HG03457 (cell line): Measurements from ENCODE around the gene GOT1.

Source experiments
- ATAC-seq: cut with Tn5 transposase; IDR thresholded peaks from one replicate; pipeline ENCODE4 v1.9.1; 2021; ENCODE audit warnings: moderate number of reproducible peaks; ENCODE audit not compliant: unreplicated experiment

GOT1 gene

DNA sequence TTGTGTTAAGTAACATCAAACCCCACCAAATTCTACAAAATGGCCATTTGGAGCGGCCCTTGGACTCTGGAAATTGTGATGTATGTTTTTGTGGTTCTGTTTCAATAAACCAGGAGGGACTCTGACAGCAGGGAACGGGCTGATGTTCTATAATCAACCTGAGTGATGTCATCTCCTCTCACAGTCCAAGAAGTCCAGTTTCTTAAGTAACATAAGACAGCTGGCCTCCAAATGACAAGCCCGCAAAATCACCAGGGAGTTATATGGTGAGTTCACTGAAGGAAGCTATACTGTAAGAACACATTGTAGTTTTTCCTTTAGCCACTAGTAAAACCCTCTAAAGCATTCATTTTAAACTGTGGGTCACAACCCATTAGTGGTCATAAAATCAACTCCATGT is 34.0 kb downstream of the GOT1 start:
- no peak for ATAC-seq

DNA sequence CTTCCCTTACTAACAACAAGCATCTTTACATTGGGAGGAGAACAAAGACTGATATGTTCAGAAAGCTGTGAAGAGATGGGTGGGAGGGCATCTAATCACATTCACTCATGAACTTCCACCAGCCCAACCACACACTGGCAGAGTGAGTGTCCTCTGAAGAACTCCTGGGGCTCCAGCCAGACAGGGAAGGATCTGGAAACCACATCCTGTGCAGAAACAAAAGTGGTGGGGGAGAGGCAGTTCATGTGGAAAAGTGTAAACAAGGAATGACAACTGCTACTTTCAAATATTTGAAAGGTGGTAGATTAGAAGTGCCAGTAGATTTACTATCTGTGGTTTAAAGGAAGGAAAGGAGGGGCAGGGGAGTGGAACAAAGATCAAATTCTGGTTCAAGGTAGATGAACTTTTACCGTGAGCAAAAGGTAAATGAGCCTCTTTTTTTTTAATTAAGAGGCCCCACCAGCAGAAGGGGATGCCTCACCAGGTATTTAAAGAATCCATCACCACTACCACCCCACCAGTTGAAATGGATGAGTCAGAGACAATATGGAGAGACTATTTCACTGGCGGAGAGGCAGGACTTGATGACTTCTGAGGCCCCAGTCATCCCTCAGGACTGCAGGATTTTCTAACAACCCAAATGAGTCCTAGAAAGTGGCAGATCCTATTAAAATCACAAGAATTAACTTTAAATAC is 34.5 kb downstream of the GOT1 start:
- ATAC-seq: no peak

DNA sequence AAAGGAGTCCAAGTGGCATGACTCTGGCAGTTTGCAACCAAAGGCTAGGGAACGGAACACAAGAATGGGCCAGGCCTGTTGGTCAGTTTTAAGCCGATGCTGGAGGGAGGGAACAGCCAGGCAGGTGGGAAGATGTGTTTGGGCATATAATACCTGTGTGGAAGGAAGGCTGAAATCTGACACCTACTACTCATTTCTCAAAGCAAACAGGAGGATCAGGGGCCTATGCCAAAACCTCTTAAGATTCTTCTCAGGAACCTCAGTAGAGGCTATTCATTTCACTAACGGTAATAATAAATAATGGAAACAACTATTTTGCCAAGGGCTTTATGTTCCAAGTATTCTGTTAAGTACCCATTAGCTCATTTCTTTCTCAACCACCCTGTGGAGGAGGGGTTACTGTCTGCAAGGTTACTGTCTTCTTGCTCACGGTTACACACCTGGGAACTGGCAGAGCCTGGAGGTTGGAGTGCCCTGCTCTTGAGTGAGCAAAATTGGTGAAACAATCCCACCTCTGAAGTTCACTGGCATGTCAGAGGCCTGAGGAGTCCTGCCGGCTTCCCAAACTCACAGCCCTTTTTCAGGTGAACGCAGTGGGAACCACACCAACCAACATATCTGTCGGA is 35.5 kb downstream of the GOT1 start:
- ATAC-seq: no peak

DNA sequence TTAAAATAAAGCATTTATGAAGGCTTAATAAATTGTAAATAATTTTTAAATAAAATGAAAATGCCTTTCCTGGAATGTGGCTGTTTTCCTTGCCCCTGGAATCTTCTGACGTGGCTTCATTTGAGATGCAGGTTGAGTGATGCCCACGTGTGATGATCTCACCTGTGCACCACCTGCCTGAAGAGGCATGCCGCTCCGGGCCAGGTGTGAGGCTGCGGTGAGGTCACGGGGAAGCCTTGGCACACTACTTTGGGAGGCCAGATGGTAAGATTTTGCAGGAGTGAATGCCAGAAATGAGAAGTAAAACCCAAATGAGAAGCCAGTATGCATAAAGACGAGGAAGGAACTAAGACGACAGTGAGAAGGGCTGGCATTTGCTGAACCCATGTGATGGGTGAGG is 36.2 kb downstream of the GOT1 start:
- ATAC-seq: no peak

DNA sequence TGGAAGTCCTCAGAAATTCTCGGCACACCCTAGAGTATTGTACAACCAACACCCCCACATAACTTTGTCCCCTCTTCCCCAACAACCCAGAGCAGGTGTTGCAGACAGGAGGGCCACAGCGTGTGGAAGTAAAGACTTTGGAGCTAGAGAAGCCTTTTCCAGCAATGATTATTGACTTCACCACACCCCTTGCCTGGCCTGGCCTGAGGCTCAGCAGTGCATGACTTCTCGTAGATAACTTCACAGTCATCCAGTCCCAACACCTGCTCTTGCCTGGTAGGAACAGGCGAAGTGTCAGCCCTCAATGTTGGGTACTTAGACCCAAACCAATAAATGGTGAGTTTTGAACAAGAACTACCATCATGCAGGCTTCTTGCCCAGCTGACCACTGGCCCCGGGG is 36.7 kb downstream of the GOT1 start:
- no peak for ATAC-seq

DNA sequence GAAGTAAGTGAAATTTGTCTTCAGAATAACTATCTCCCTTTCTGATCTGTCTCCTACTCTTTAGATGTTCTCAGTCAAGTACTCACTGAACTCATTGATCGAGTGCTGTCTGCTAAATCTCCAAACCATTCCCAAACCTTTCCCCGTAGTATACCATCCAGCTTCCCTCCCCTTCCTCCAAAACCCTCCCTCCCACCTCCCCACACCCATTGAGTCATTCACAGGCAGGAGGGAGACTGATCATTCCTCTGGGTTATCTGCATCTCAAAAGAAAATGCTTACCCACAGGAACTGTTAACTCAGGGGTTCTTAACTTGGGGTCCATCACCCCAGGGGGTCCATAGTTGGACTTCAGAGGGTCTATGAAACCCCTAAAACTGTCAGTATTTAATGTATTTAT is 37.4 kb downstream of the GOT1 start:
- no peak for ATAC-seq

DNA sequence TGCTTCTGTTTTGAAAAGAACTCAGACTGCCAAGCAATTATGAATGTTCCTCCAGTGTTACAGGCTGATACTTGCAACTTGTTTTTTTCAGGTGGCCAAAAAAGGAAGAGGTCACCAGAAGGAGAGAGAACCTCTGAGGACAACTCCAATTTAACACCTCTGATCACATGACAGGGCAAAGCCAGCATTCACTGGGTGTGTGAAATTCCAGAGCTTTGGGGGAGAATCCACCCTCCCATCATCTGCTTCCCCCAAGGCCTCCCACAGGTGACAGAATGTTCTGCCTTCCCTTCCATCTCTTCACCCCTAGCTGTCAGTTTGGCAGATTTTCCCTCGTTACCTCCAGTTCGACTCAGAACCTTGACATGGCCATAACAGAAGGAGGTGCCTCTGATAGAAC is 39.1 kb downstream of the GOT1 start:
- ATAC-seq: no peak

DNA sequence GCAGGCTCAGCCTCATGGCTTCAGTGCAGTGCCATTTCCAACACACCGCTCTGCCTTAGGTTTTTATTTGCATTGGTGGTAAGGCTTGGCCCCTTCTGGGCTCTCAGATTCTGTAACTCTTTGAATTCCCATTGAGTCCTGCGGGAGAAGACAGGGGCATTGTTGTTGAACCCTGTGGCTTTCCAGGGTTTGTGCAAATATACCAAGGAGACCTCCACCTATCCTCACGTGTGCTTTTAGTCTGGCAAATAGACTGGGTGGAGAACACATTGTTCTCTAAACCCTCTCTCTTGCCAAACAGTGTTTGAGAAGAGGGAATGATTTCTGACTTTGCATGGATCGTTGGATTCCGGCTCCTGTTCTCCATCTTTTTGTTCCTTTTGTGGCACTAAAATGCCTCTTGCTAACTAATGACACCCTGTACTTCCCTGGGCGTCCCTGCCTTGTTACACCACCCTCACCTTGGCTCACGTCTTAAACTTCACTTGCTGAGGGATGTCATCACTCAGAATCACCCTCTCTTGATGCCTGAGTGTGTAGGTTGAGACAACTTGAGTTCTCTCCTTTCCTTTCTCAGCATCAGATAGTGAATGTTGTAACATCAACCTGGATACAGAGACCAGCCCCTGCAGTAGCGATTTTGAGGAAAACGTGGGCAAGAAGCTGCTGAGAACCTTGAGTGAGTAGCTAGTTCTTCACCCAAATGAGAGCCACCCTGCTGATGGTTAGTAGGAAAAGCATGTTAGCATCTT is 40.5 kb downstream of the GOT1 start:
- ATAC-seq: no peak

DNA sequence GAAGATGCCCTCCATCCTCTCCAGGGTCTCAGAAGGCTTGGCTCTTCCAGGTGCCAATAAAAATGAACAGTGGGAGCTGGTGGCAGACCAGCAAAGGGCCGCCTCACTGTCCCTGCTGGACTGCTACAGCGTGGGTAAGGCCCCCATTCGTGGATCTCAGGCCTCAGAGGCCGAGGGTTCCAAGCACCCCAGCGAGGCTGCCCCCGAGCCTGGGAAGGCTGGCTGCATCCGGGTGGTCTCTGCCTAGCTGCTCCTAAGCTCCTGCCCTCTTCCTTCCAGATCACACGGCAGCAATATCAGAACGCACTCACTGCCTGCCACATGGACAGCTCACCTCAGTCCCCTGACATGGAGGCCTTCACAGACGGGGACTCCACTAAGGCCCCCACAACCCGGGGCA is 42.9 kb downstream of the GOT1 start:
- no peak for ATAC-seq

DNA sequence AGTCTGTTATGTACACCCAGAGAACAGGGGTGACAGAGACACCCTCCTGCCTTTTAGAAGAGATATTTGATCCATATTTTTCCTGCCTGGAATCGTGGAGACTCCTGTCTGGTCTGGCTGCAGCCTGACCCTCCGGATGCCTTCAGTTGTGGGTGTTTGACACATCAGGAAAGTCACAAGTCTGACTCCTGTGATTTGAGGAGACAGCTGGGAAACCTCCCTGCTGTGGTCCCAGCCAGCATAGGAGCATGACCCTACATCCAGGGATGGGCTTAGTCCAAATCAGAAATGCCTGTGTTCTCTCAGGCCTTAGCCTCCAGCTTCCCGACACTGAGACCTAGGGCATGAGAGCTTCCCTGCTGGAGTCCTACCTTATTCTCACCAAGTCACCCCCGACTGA is 43.4 kb downstream of the GOT1 start:
- ATAC-seq: no peak

DNA sequence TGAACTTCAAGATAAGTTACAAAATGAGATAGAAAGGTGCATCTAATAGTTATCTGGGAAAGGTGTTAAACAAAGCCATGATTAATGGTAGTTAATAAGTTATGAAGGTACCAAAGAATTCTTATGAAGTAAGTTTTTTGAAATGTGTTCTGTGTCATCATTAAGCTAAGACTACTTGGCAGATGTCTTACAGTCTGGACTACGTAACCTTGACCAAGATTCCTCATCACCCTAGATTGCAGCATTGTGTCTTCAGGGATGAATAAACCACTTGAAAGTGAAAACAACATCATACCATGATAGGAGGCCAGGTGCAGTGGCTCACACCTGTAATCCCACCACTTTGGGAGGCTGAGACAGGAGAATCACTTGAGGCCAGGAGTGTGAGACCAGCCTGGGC is 48.2 kb downstream of the GOT1 start:
- no peak for ATAC-seq

DNA sequence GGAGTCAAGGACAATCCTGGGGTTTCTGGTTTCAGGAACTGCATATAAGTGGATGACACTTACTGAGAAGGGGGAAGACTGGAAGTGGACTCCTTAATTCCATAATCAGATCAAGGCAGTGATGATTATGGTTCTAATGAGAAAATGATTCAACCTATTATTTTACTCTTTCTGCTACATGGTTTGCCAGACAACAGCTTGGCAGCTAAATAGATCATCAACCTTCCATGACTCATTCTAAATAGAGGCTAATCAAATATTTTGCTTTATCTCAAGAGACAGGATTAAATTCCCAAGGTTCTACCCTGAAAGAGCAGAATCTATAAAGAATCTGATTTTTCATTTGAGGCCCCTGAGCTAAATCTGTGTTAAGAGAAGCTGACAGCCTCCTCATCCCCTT is 55.0 kb downstream of the GOT1 start:
- ATAC-seq: no peak

DNA sequence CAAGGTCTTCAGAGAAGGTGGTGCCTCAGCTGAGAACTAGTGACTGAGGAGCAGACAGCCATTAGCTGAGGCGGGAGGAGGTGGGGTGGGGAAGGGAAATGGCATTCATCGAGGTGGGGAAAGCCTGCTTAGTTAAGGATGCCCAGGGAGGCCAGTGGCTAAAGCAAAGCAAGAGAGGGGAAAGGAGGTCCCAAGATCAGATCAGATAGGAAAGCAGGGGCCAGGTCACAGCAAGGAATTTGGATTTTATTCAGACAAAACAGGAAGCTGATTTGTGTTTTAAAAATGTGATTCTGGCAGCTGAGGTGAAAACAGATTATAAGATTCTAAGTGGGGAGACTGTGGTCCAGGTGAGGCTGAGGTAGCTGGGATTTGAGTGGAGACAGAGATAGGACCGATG is 55.5 kb downstream of the GOT1 start:
- ATAC-seq: no peak

DNA sequence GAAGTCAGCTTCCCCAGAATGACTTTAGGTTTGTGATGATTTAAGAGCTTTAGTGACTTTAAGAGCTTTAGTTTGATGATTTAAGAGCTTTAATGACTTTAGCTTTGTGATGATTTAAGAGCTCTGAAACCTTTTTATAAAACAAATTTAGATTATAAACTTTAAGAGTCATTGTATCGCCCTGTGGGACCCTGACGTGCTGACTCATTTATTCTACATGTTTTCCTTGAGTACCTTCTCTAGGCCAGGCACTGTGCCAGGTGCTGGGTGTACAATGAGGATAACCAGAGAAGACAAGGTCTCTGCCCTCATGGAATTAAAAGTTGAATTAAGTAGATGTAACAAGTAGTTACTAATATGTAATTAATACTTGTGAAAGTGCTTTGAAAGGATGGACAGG is 55.9 kb downstream of the GOT1 start:
- ATAC-seq: no peak

DNA sequence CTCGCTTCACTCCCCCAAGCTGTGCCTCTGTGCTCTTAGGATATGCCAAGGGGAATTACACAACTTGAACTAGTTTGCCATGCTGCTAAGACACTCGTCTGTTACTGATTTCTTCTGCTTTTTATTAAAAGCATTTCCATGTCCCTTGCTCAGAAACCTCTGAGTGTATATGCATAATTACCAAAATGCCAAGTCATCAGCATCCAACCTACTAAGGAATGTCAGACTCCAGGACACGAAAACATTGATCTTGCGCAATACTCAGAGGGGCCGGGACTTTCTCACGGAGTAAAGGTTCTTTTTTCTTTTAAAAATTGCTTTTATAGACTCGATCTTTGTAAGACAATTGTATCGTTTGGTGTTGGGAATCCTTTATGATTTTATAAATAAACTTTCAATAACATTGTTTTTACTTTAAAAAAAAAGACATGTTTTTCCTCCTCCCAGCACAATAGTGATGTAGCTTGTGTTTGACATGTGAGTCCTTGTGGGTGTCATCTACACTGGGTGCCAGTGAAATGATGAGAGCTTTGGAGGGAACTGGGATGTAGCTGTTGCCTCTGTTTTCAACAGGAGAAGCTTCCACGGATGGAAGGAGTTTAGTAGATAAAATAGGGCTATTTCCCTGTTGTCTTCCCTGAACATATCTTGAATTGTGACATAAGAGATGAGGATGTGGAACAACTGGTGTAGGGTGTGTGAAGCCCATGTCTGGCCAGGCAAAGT is 57.7 kb downstream of the GOT1 start:
- ATAC-seq: no peak

DNA sequence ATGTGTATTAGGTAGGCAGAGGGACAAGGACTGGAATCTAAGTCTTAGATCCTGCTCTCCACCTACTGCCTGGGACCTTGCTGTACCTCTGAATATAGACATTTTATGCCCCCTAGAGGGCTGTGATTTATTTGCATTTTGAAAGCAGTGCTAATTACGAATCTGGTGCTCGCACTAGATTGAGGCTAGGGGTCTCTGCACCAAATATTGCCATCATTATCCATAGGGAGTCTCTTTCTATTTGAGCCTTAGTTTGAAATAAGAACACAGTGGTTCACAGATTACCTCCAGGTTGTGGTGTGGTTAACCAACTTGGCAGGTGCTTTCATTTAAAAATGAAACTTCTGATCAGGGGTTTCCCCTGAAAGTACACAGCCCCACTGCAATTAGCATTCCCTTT is 59.4 kb downstream of the GOT1 start:
- no peak for ATAC-seq

DNA sequence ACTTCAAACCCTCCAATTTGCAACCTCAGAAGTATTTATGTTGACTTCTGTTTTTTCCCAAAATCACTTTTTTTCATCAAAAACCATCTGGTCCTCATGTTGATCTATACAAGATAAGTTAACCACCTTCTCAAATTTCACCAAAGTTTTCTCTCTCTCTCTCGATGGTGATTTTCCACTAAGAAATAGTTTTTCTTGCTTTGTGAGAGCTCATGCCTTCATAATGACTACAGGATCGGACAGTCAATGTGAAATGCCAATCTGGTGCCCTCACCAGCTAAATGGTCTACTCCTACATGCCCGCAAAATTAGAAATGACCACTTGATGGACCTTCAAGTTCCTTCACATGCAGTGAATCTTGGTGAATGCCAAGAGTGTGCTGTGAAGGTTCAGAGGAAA is 60.9 kb downstream of the GOT1 start:
- no peak for ATAC-seq

DNA sequence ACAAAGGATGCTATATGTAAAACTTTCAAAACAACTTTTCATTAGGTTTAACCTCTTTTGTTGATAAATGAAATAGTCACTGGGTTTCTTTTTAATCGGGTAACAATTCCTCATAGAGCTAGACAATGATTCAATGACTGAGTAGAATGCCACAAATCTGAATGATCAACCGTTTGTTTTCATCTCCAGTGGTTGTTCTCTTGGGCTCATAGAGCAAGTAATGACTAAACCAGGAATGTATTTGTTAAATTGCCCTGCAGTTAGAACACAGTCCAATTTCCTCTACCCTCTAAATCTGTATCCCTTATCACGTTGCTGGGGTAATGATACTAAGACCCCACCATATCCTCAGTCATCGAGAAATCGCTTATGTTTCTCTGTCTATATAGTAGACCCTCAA is 61.3 kb downstream of the GOT1 start:
- no peak for ATAC-seq

DNA sequence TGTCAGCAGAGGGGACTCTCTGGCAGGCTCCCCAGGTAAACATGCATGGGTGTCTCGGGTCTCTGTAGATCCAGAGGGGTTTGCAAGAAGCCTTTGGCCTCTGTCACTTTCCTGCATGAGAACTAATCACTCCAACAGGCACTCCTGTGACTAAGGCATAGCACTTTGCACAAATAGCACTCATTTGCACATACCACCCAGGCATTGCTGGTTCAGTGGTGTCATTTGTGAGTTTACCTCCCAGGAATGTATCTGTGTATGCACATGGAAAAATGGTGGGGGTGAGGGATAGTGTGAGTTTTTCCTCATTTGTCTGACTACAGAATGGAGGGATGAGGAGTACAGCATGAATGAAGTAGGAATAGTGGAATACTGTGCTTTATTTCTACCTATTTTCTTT is 61.8 kb downstream of the GOT1 start:
- ATAC-seq: no peak

DNA sequence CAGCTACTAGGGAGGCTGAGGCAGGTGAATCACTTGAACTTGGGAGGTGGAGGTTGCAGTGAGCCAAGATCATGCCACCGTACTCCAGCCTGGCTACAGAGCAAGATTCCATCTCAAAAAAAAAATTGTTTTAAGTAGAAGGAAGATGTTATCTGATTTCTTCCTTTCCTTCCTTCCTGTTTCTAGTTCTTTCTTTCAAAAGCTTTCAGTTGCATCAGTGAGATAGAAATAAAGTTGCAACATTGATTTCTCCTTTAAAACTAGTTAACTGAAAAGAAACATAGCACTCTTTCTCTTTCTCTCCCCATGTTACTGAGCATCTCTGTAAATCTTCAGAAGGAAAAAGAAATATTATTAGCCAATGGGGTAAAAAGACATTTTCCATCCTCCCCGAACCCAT is 63.8 kb downstream of the GOT1 start:
- no peak for ATAC-seq

DNA sequence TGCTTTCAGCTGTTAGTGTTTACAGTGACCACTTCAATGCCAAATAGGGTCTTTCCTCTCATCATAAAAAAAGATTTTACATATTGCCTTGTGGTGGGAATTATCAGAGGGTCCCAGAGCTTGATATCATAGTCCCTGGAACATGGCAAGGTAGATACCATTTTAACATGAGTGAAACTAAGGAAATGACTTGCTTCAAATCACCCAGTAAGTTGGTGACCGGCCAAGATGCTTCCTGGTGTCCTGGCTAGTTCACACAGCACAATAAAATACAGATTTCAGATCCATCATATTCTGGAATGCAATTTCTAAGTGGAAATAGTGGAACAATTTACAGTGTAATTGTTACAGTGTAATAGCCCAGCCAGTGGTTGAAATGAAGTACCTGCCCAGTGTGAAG is 64.7 kb downstream of the GOT1 start:
- ATAC-seq: no peak

DNA sequence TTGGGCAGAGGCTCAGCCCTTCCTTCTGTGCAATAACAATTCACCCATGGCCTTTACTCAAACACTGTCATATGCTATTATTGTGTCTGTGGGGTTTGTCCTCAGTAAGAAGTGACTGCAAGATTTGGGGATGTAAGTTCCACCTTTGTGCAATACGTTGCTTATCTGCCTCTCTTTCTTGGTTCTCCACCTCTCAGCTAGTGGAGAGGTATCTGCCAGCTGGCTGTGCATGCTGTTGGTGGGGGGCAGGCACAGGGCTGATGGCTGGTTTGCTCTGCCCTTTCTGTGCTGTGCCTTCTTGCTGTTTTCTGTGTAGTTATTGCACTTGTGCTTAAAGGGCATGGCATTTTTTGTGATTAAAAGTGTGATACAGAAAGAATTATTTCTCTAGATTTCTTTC is 65.1 kb downstream of the GOT1 start:
- ATAC-seq: no peak
